GM12801 (cell line): ENCODE measurements around the gene SLC5A4.

Experiments used
- CTCF ChIP-seq: IDR thresholded peaks from one replicate; pipeline ENCODE4 v1.5.1; 2011; ENCODE audit warnings: control low read depth; ENCODE audit not compliant: insufficient read length; ENCODE audit errors: extremely low read depth

The SLC5A4 gene

GRCh38 chr22:32203181-32204039 is 51.7 kb downstream of the SLC5A4 start:
- no peak for TF ChIP-seq CTCF

DNA sequence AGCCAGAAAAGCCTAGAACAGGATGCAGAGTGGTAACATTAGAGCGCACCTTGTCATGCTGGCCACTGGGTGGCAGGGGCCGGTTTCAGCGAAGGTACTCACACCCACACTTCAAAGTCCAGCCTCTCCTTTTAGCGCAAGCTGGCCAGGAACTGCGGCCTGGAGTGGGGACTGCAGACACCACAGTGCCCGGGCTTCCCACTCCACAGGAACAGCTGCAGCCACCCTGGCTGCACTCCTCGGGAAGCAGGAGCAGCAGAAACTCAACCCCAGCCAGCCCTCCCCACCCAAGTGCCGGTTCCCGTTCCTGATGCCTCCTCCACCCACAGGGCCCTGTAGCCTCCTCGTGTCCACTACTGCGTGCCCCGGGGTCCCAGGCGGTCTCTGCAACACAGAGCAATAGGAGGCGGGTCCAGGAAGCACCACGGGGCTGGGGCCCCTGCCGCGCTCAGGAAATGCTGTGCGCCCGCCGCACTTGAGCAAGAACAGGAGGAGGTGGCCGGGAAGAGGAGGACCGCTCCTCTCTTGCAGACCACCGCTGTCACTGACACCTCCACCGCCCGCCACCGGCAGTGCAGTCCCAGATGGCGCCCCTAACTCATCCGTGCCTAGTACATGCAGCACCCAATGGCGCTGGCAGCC is 52.5 kb downstream of the SLC5A4 start:
- TF ChIP-seq CTCF: no peak

GRCh38 chr22:32202161-32202538 is 53.0 kb downstream of the SLC5A4 start:
- TF ChIP-seq CTCF: no peak

GRCh38 chr22:32200752-32201151 is 54.4 kb downstream of the SLC5A4 start:
- TF ChIP-seq CTCF: no peak

DNA sequence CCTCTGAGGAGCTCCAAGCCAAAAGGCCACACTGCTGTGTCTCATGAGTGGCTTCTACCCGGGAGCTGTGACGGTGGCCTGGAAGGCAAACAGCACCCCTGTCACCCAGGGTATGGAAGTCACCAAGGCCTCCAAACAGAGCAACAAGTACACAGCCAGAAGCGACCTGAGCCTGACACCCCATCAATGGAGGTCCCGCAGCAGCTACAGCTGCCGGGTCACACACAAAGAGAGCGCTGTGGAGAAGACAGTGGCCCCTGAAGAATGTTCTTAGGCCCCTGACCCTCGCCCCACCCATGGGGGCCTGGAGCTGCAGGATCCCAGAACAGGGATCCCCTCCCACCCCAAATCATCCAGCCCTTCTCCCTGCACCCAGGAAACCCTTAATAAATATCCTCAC is 55.2 kb downstream of the SLC5A4 start:
- no peak for TF ChIP-seq CTCF

GRCh38 chr22:32199341-32199740 is 55.8 kb downstream of the SLC5A4 start:
- no peak for TF ChIP-seq CTCF

DNA sequence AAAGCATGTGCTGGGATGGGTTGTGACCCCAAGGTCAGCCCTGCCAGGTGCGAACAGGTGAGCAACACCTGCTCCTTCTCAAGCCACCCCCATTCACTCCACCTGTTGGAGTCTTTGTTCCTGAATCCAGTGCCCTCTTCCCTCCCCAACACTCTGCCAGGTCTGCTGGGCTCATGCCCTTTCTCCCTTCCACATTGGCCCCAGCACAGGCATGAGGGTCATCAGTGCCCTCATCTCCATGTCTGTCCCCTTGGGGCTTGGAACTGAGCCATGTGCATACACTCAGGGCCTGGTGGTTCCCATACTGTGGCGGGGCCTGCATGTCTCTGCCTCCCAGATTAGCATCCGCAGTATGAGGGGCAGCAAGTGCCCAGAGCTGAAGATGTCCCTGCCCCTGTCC is 69.3 kb downstream of the SLC5A4 start:
- TF ChIP-seq CTCF: no peak
